ENCODE results near the gene HIVEP3.

DNA sequence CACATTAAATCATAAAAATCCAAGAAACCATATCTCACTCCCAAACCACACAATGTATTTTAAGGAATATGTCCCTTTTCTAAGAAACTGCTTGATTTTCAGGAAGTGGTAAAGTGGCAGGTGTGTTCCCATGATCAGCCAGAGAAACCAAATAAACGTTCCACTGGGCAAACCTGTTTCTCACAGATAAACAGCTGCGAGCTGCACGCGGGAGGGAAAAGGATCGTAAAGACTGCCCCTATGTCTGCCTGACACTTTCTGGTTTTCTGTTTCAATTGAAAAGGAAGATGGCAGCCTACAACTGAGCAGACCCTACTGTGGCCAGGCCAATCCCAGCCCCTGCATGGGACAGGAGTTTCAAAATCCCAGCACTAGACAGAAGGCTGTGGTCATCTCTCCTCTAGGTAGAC is 36.6 kb downstream of the HIVEP3 start:
- TF ChIP-seq, protein P1, sequence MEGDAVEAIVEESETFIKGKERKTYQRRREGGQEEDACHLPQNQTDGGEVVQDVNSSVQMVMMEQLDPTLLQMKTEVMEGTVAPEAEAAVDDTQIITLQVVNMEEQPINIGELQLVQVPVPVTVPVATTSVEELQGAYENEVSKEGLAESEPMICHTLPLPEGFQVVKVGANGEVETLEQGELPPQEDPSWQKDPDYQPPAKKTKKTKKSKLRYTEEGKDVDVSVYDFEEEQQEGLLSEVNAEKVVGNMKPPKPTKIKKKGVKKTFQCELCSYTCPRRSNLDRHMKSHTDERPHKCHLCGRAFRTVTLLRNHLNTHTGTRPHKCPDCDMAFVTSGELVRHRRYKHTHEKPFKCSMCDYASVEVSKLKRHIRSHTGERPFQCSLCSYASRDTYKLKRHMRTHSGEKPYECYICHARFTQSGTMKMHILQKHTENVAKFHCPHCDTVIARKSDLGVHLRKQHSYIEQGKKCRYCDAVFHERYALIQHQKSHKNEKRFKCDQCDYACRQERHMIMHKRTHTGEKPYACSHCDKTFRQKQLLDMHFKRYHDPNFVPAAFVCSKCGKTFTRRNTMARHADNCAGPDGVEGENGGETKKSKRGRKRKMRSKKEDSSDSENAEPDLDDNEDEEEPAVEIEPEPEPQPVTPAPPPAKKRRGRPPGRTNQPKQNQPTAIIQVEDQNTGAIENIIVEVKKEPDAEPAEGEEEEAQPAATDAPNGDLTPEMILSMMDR (IDR thresholded peaks at IDR 0.05; ENCODE audit: low read length): no peak
- TF ChIP-seq EZH2 (optimal IDR thresholded peaks at IDR 0.05; ENCODE audit: low read depth, low read length) (no peak), EZH2phosphoT487 (IDR thresholded peaks at IDR 0.05; ENCODE audit: low read length) (no peak)
